ENCODE data around the gene ZBTB34. TPM values are rescaled to one million over a fixed set of nuclear protein-coding genes. Genes with fewer than 3 reads are reported as not detected.

ZBTB34 gene
- total and polyA plus RNA-seq, 8 donors: 1.3 to 6.3 (median 2.6) TPM

DNA sequence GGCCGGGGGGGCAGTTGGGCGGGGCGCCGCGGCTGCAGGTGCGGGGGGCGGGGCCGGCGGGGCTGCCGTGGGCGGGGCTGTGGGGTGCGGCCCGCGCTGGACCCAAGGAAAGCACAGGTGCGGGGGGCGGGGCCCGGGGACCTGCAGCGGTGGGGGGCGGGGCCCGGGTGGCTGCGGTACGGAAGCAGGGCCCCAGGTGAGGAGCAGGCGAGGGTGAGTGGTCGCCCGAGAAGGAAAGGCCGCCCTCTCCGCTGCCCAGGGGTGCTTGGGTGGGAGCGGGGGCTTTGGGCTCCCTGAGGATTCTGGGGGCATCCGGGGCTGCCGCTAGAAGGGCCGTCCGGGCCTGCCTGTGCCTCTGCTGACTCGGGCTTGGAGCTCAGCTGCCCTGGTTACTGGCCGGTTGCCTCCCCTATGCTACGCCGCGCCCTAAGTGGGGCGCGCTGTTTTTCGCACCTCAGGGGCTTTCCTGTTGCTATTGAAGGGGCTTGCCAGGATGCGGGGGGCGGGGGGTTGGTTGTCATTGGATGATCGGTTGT, 54.9 kb downstream of the ZBTB34 start:
- 3 to 4% methylated on average over 28 to 43 of the region's 43 CpGs for WGBS, 2 donors
- peak overlapping the region; percentile 50 to 77 (median 66) for H3K27ac ChIP-seq
- no peaks in the 10 kb centered on the region for H3K9me3 ChIP-seq
- ATAC-seq: peak; percentile 83 to 91 (median 88)
- peak; percentile 86 to 96 (median 90) for DNase-seq
- no peaks in the 10 kb centered on the region for H3K27me3 ChIP-seq
- no peaks in the 10 kb centered on the region for H3K36me3 ChIP-seq
- intact Hi-C loops (cut with DNase I): no loop called here
- peak overlapping the region; percentile 33 to 64 (median 55) for H3K4me3 ChIP-seq
- peaks cover 0 to 5% (median 4%) of the 10 kb centered on the region in 3 donors for H3K4me1 ChIP-seq
- TF ChIP-seq, protein P1, sequence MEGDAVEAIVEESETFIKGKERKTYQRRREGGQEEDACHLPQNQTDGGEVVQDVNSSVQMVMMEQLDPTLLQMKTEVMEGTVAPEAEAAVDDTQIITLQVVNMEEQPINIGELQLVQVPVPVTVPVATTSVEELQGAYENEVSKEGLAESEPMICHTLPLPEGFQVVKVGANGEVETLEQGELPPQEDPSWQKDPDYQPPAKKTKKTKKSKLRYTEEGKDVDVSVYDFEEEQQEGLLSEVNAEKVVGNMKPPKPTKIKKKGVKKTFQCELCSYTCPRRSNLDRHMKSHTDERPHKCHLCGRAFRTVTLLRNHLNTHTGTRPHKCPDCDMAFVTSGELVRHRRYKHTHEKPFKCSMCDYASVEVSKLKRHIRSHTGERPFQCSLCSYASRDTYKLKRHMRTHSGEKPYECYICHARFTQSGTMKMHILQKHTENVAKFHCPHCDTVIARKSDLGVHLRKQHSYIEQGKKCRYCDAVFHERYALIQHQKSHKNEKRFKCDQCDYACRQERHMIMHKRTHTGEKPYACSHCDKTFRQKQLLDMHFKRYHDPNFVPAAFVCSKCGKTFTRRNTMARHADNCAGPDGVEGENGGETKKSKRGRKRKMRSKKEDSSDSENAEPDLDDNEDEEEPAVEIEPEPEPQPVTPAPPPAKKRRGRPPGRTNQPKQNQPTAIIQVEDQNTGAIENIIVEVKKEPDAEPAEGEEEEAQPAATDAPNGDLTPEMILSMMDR (IDR thresholded peaks at IDR 0.05): no peak
- no peak for FAIRE-seq

DNA sequence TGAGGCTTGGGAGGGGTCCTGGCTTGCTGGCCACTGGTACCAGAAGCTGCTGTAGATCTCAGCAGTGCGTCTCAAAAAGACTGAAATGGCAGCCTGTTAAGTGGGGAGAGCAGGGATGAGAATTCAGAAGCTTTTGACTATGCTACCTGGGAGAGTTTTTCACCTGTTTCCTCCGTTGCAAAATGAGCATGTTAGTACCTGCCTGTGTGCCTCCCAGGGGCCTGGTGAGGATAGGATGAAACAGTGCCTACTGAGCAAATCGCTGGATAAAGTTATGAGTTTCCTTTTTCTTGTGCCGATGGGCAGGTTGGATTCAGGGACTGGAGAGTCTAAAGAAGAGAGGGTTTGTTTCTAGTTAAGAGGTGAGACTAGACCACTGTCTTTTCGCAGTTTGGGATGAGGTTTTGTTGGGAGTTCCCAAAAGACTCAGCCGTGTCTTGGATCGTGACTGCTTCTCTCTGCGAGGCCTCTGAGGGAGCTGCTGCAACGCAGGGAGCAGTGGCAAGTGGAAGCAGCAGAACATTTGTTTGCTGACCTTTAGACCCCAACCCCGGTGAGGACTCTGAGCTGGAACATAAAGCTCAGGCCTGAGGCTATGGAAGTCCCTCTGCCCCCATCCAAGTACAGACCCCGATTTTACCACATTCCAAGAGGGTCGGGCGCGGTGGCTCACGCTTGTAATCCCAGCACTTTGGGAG, 55.6 kb downstream of the ZBTB34 start:
- ATAC-seq (peak in 1 of 4 donors; percentile 4), DNase-seq (no peak), FAIRE-seq (no peak)
- Histone ChIP-seq H3K27me3 (no peaks in the 10 kb centered on the region), H3K27ac (peak overlapping the region; percentile 50 to 77 (median 66)), H3K9me3 (no peaks in the 10 kb centered on the region), H3K36me3 (no peaks in the 10 kb centered on the region), H3K4me3 (peak overlapping the region; percentile 33 to 64 (median 55)), H3K4me1 (peaks cover 0 to 5% (median 4%) of the 10 kb centered on the region in 3 donors)
- WGBS, 2 donors: 47 to 49% methylated on average over 15 of the region's 15 CpGs
- TF ChIP-seq, protein P1 (IDR thresholded peaks at IDR 0.05): no peak
- intact Hi-C loops (cut with DNase I): no loop called here

DNA sequence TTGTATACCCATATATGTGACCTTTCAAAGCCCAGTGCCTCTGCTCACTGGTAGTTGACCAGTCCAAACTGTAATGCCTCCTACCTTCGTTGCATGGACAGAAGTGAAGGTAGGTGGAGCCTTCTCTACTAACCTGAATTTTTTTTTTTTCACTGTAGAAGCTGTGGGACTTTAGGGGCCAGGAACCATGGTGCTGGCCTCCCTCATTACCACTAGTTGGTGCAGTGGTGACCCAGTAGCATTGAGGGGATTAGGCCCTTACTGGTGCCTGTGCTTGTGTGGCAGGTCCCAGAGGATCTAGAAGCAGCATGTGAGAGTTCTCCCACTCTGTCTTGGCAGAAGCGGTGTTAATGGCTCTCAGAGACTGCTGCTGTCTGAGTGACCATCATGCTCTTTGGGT, 56.5 kb downstream of the ZBTB34 start:
- FAIRE-seq (no peak), ATAC-seq (no peak)
- intact Hi-C loops (cut with DNase I): no loop called here

DNA sequence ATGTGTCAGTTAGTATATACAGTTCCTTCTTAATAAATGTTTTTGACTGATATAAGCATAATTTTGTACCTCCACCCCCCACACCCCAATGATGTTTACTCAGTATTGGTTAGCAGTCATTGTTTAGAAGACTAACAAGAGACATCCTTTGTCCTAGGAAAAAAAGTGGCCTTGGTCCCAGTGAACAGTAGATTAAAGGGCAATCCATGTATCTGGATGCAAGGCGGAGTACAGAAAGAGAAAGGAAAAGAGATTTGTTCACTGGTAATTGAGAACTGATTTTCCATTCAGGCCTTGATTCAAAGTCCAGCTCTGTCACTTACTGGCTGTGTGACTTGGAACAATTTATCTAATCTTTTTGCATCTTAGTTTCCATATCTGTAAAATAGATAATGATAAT, 58.8 kb downstream of the ZBTB34 start:
- H3K36me3 ChIP-seq: no peaks in the 10 kb centered on the region
- no peaks in the 10 kb centered on the region for H3K27me3 ChIP-seq
- DNase-seq (no peak), ATAC-seq (no peak), FAIRE-seq (no peak)
- 96 to 100% methylated on average over 1 of the region's 1 CpG for WGBS, 2 donors
- H3K27ac ChIP-seq: no peak overlapping the region
- intact Hi-C loops (cut with DNase I): no loop called here
- TF ChIP-seq, protein P1 (IDR thresholded peaks at IDR 0.05): no peak
- no peaks in the 10 kb centered on the region for H3K9me3 ChIP-seq
- H3K4me3 ChIP-seq: no peak overlapping the region
- peaks cover 0 to 5% (median 4%) of the 10 kb centered on the region in 3 donors for H3K4me1 ChIP-seq

More for the DNA sequence above, 56.5 kb downstream of the ZBTB34 start:
- no peak overlapping the region for H3K27ac ChIP-seq
- TF ChIP-seq, protein P1 (IDR thresholded peaks at IDR 0.05): no peak
- H3K27me3 ChIP-seq: no peaks in the 10 kb centered on the region
- H3K9me3 ChIP-seq: no peaks in the 10 kb centered on the region
- peaks cover 0 to 5% (median 4%) of the 10 kb centered on the region in 3 donors for H3K4me1 ChIP-seq
- no peak overlapping the region for H3K4me3 ChIP-seq
- DNase-seq: no peak
- no peaks in the 10 kb centered on the region for H3K36me3 ChIP-seq
- 67 to 77% methylated on average over 2 of the region's 2 CpGs for WGBS, 2 donors

DNA sequence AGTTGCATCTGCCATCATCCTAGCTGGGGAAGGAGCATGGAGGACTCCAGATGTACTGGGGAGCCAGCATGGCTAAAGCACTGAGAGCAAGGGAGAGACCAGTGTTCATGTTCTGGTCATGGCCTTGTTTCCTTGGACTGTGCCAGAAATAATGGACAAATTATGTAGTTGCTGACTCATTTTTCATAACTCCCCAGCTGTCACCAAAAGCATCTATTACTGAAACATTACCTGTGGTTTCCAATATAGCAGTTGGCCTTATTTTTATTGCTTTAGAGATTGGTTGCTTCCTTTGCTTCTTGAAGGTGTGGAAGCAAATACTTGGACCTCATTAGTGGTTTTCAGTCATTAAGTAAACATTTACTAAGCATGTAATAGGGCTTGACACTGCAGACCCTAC, 65.4 kb downstream of the ZBTB34 start:
- no peak overlapping the region for H3K4me3 ChIP-seq
- FAIRE-seq (no peak), DNase-seq (no peak), ATAC-seq (no peak)
- no peaks in the 10 kb centered on the region for H3K9me3 ChIP-seq
- H3K27me3 ChIP-seq: no peaks in the 10 kb centered on the region
- TF ChIP-seq, protein P1 (IDR thresholded peaks at IDR 0.05): no peak
- intact Hi-C loops (cut with DNase I): no loop called here
- no peak overlapping the region for H3K27ac ChIP-seq
- H3K36me3 ChIP-seq: no peaks in the 10 kb centered on the region
- H3K4me1 ChIP-seq: no peaks in the 10 kb centered on the region
